ENCODE data around the gene GABARAP.

GRCh38 chr17:7250695-7251627, 8.7 kb upstream of the GABARAP start:
- TF ChIP-seq POLR2A (IDR thresholded peaks at IDR 0.05; ENCODE audit: low read length) (no peak), GATA1 (IDR thresholded peaks at IDR 0.05; ENCODE audit: low read depth, low read length) (no peak)

All from erythroblast (primary cell).